ENCODE data around the gene FNDC3B. TPM values are rescaled to one million over a fixed set of nuclear protein-coding genes. Genes with fewer than 3 reads are reported as not detected.

Gene FNDC3B
- total and polyA plus RNA-seq, 9 of the 15 experiments (the other 6 are each of a cell fraction or from before 2014, with no cell fraction given) = 7.0 to 35.8 (median 16.2) TPM

GRCh38 chr3:172223870-172224269 lies 184.5 kb downstream of the FNDC3B start:
- peaks cover 50% of the 10 kb centered on the region for H3K79me2 ChIP-seq (ENCODE audit: control insufficient read depth, insufficient read depth, low read length)
- intact Hi-C loops (cut with micrococcal nuclease) (no loop called here), in situ Hi-C loops (cut with MboI) (no loop called here)
- no peak for ATAC-seq
- no peaks in the 10 kb centered on the region for H3K4me1 ChIP-seq (replicated peaks in 1 of 2; ENCODE audit: control insufficient read depth in 2 of 2, insufficient read depth in 2 of 2, low read length in 2 of 2)
- no peak overlapping the region for H3K4me3 ChIP-seq
- H3K4me2 ChIP-seq (ENCODE audit: insufficient read depth, low read length) = no peak overlapping the region
- H4K20me1 ChIP-seq (replicated peaks; ENCODE audit: control insufficient read depth, insufficient read depth, low read length) = 0 out of 2 replicates have a peak, but pooled peaks cover 7% of the 10 kb centered on the region
- ChIA-PET CTCF (ENCODE audit: low intra/inter-chr PET ratio) (no interaction called here), POLR2A (no interaction called here)
- no peaks in the 10 kb centered on the region for H3K9me3 ChIP-seq (replicated peaks; ENCODE audit: control insufficient read depth, insufficient read depth, low read depth, low read length)
- no peaks in the 10 kb centered on the region for H3K27me3 ChIP-seq (ENCODE audit: control insufficient read depth in 2 of 2, insufficient read depth in 2 of 2, low read length in 2 of 2)
- no peak overlapping the region for H3K27ac ChIP-seq (ENCODE audit: extremely low read depth, low read depth, low read length)
- no TSS peak for BruUV-seq (replicated peaks)
- no peak overlapping the region for H2AFZ ChIP-seq (ENCODE audit: low read depth, low read length)
- H3K9ac ChIP-seq (ENCODE audit: insufficient read depth in 1 of 2, low read depth in 2 of 2, low read length in 2 of 2) = no peak overlapping the region
- 94% methylated on average over 4 of the region's 4 CpGs for WGBS (ENCODE audit: insufficient coverage, low coverage, missing lambda C conversion rate)
- peaks cover 22% of the 10 kb centered on the region; the same call in 2 of the 3 replicates for H3K36me3 ChIP-seq (ENCODE audit: control insufficient read depth, insufficient read depth, low read length)
- no peak for DNase-seq (ENCODE audit: extremely low read depth in 1 of 4, low spot score in 3 of 4)
- H3K9me1 ChIP-seq (ENCODE audit: control insufficient read depth, insufficient read depth, low read length) = no peaks in the 10 kb centered on the region
- no peak for FAIRE-seq
- TF ChIP-seq ZNF57 (CRISPR knock-in tag; IDR thresholded peaks at IDR 0.05) (no peak), RNF2 (IDR thresholded peaks at IDR 0.05) (no peak), FOXO4 (CRISPR knock-in tag; IDR thresholded peaks at IDR 0.05) (no peak), ZHX1 (conservative IDR thresholded peaks at IDR 0.05; ENCODE audit: low read length) (no peak), PATZ1 (CRISPR knock-in tag; IDR thresholded peaks at IDR 0.05; ENCODE audit: borderline replicate concordance) (no peak), RCOR1 (IDR thresholded peaks at IDR 0.05; ENCODE audit: borderline replicate concordance in 1 of 2, low read depth in 2 of 2, low read length in 2 of 2) (no peak), GABPB1 (CRISPR knock-in tag; IDR thresholded peaks at IDR 0.05) (no peak), SAP30 (IDR thresholded peaks at IDR 0.05; ENCODE audit: borderline replicate concordance, insufficient read depth, low read depth, low read length, poor library complexity, severe bottlenecking) (no peak), CREB3 (tag; conservative IDR thresholded peaks at IDR 0.05; ENCODE audit: low read depth) (no peak), ZNF184 (CRISPR knock-in tag; IDR thresholded peaks at IDR 0.05) (no peak), THAP12 (CRISPR knock-in tag; IDR thresholded peaks at IDR 0.05) (no peak), NELFE (IDR thresholded peaks at IDR 0.05; ENCODE audit: insufficient read depth, insufficient read length) (no peak), C11orf30 (IDR thresholded peaks at IDR 0.05; ENCODE audit: low read depth) (no peak)
